ENCODE data around the gene CTBP2. TPM values are rescaled to one million over a fixed set of nuclear protein-coding genes. Genes with fewer than 3 reads are reported as not detected.

The CTBP2 gene
- polyA plus RNA-seq, 1 experiment: 72.9 TPM

GRCh38 chr10:125122566-125122965 lies 37.8 kb downstream of the CTBP2 start:
- DNase-seq (ENCODE audit: low read depth): no peak
- CTCF ChIA-PET: no interaction called here
- Histone ChIP-seq H3K36me3 (ENCODE audit: control insufficient read depth, insufficient read depth, low read length) (peaks cover 5% of the 10 kb centered on the region), H3K27me3 (ENCODE audit: control insufficient read depth, insufficient read depth, low read length) (no peaks in the 10 kb centered on the region), H3K4me3 (ENCODE audit: low read depth, low read length) (no peak overlapping the region)
- POLR2A ChIA-PET: no interaction called here
- TF ChIP-seq CTCF (IDR thresholded peaks at IDR 0.05; ENCODE audit: insufficient read depth, low read depth, low read length): no peak

GRCh38 chr10:125121003-125121402 lies 39.4 kb downstream of the CTBP2 start:
- ChIA-PET POLR2A (no interaction called here), CTCF (interaction anchor here (0.6 kb wide), 1 partner anchor 34 kb away, joined by 4 read pairs; no protein-coding TSS in a partner anchor)
- H3K36me3 ChIP-seq (ENCODE audit: control insufficient read depth, insufficient read depth, low read length): peaks cover 5% of the 10 kb centered on the region

GRCh38 chr10:125120053-125120710 lies 40.2 kb downstream of the CTBP2 start:
- Histone ChIP-seq H3K27me3 (ENCODE audit: control insufficient read depth, insufficient read depth, low read length) (no peaks in the 10 kb centered on the region), H3K36me3 (ENCODE audit: control insufficient read depth, insufficient read depth, low read length) (peaks cover 4% of the 10 kb centered on the region), H3K4me3 (ENCODE audit: low read depth, low read length) (no peak overlapping the region)
- no peak for TF ChIP-seq CTCF (IDR thresholded peaks at IDR 0.05; ENCODE audit: insufficient read depth, low read depth, low read length)
- no peak for DNase-seq (ENCODE audit: low read depth)
- ChIA-PET CTCF (interaction anchor here (1.3 to 1.5 kb wide), 2 partner anchors 16 to 72 kb away, joined by 3 to 4 read pairs; no protein-coding TSS in a partner anchor), POLR2A (no interaction called here)

More at GRCh38 chr10:125121003-125121402, 39.4 kb downstream of the CTBP2 start:
- no peaks in the 10 kb centered on the region for H3K27me3 ChIP-seq (ENCODE audit: control insufficient read depth, insufficient read depth, low read length)
- no peak for TF ChIP-seq CTCF (IDR thresholded peaks at IDR 0.05; ENCODE audit: insufficient read depth, low read depth, low read length)
- no peak overlapping the region for H3K4me3 ChIP-seq (ENCODE audit: low read depth, low read length)
- DNase-seq (ENCODE audit: low read depth): no peak

- Histone ChIP-seq H3K27me3 (ENCODE audit: control insufficient read depth, insufficient read depth, low read length) (no peaks in the 10 kb centered on the region), H3K4me3 (ENCODE audit: low read depth, low read length) (no peak overlapping the region), H3K36me3 (ENCODE audit: control insufficient read depth, insufficient read depth, low read length) (peaks cover 4% of the 10 kb centered on the region)
- CTCF ChIA-PET: interaction anchor here (0.9 to 1.5 kb wide), 4 partner anchors 9 to 71 kb away, joined by 3 to 4 read pairs (median 3); no protein-coding TSS in a partner anchor
- TF ChIP-seq CTCF (IDR thresholded peaks at IDR 0.05; ENCODE audit: insufficient read depth, low read depth, low read length): no peak
- DNase-seq (ENCODE audit: low read depth): no peak
- POLR2A ChIA-PET: no interaction called here
Measured at GRCh38 chr10:125118701-125119100, 41.7 kb downstream of the CTBP2 start.

- no peak for DNase-seq (ENCODE audit: low read depth)
- Histone ChIP-seq H3K36me3 (ENCODE audit: control insufficient read depth, insufficient read depth, low read length) (peaks cover 4% of the 10 kb centered on the region), H3K27me3 (ENCODE audit: control insufficient read depth, insufficient read depth, low read length) (no peaks in the 10 kb centered on the region), H3K4me3 (ENCODE audit: low read depth, low read length) (no peak overlapping the region)
- ChIA-PET POLR2A (no interaction called here), CTCF (interaction anchor here (0.9 to 1.8 kb wide), 5 partner anchors 9 to 31 kb away, joined by 3 to 5 read pairs (median 3); no protein-coding TSS in a partner anchor)
- TF ChIP-seq CTCF (IDR thresholded peaks at IDR 0.05; ENCODE audit: insufficient read depth, low read depth, low read length): no peak
Measured at GRCh38 chr10:125118011-125118611, 42.3 kb downstream of the CTBP2 start.
